CD14-positive monocyte (primary cell): ENCODE results near the gene MXRA7. TPM values are rescaled to one million over a fixed set of nuclear protein-coding genes. Genes with fewer than 3 reads are reported as not detected.
A peak's percentile ranks its signal among the peaks of the same experiment; 100 is the strongest.

Experiments
- DNase-seq, 3 donors: peaks; one replicate each; pipeline ENCODE4 v3.0.0-alpha.2; 2011 to 2022
- H2AFZ ChIP-seq: 2 replicates; pipeline ENCODE4 v1.6.0; 2012; ENCODE audit warnings: mild to moderate bottlenecking, low read depth, low read length, inconsistent platforms; ENCODE audit not compliant: insufficient read depth, poor library complexity, severe bottlenecking
- H3K27ac ChIP-seq, 2 donors: 1 replicate in 1 of 2; 2 replicates in 1 of 2; pipeline ENCODE4 v1.5.1; 2012 to 2013; ENCODE audit warnings: low read length in 2 of 2, control low read depth in 1 of 2, inconsistent platforms in 1 of 2, low read depth in 1 of 2, mild to moderate bottlenecking in 1 of 2
- H3K27me3 ChIP-seq, 2 donors: one replicate each; pipeline versions ENCODE4 v1.6.0 to v1.6.1; 2011 to 2013; ENCODE audit warnings: low read length in 2 of 2; ENCODE audit not compliant: control insufficient read depth in 2 of 2, insufficient read depth in 2 of 2
- H3K36me3 ChIP-seq, 2 donors: replicated peaks in 1 of 2; 1 replicate in 1 of 2; 2 replicates in 1 of 2; pipeline versions ENCODE4 v1.5.1 to v1.6.1; 2012 to 2013; ENCODE audit warnings: low read length in 2 of 2, control low read depth in 1 of 2, inconsistent platforms in 1 of 2, mild to moderate bottlenecking in 1 of 2; ENCODE audit not compliant: insufficient read depth in 2 of 2, control insufficient read depth in 1 of 2
- H3K4me1 ChIP-seq, 2 donors: 1 replicate in 1 of 2; 2 replicates in 1 of 2; pipeline versions ENCODE4 v1.5.1 to v1.6.1; 2012 to 2013; ENCODE audit warnings: low read length in 2 of 2, control low read depth in 1 of 2, inconsistent platforms in 1 of 2, mild to moderate bottlenecking in 1 of 2, moderate library complexity in 1 of 2; ENCODE audit not compliant: insufficient read depth in 2 of 2, control insufficient read depth in 1 of 2
- H3K4me2 ChIP-seq: replicated peaks from 2 replicates; pipeline ENCODE3; 2012; ENCODE audit warnings: low read length, moderate library complexity, mild to moderate bottlenecking; ENCODE audit not compliant: poor library complexity, severe bottlenecking; ENCODE audit errors: extremely low read depth
- H3K4me3 ChIP-seq, 3 experiments: fragments of 200-600 bp in 1 of 3; sonication (generic) in 1 of 3; replicated peaks in 1 of 3; 1 replicate in 2 of 3; 2 replicates in 1 of 3; pipeline ENCODE4 v1.5.1; 2011 to 2013; ENCODE audit warnings: low read length in 3 of 3, mild to moderate bottlenecking in 3 of 3, control low read depth in 2 of 3, low read depth in 2 of 3, inconsistent platforms in 1 of 3, moderate library complexity in 1 of 3
- H3K79me2 ChIP-seq: 2 replicates; pipeline ENCODE4 v1.6.0; 2012; ENCODE audit warnings: mild to moderate bottlenecking, control low read depth, inconsistent platforms, low read length, moderate library complexity; ENCODE audit not compliant: insufficient read depth
- H3K9ac ChIP-seq: 2 replicates; pipeline ENCODE4 v1.6.0; 2017; ENCODE audit warnings: low read length, mild to moderate bottlenecking; ENCODE audit not compliant: insufficient read depth, poor library complexity, severe bottlenecking
- H3K9me3 ChIP-seq, 2 donors: replicated peaks in 1 of 2; 1 replicate in 1 of 2; 2 replicates in 1 of 2; pipeline versions ENCODE4 v1.5.1 to v1.6.1; 2012 to 2013; ENCODE audit warnings: low read length in 2 of 2, control low read depth in 1 of 2; ENCODE audit not compliant: control insufficient read depth in 1 of 2, insufficient read depth in 1 of 2
- H4K20me1 ChIP-seq: 2 replicates; pipeline ENCODE4 v1.6.0; 2012; ENCODE audit warnings: mild to moderate bottlenecking, low read length, control low read depth, moderate library complexity; ENCODE audit not compliant: insufficient read depth
- H3K27ac Mint-ChIP-seq, 7 donors: one replicate each; pipeline ENCODE4 v1.8.0; 2020; ENCODE audit warnings: mild to moderate bottlenecking in 7 of 7, mixed read lengths in 7 of 7, moderate library complexity in 6 of 7, inconsistent platforms in 2 of 7
- H3K27me3 Mint-ChIP-seq, 3 donors: one replicate each; pipeline ENCODE4 v1.8.0; 2021 to 2022; ENCODE audit warnings: low read depth in 3 of 3, mild to moderate bottlenecking in 3 of 3, mixed read lengths in 3 of 3, moderate library complexity in 3 of 3, inconsistent platforms in 1 of 3
- H3K36me3 Mint-ChIP-seq, 2 donors: one replicate each; pipeline ENCODE4 v1.8.0; 2020; ENCODE audit warnings: mixed read lengths in 2 of 2, inconsistent platforms in 1 of 2, mild to moderate bottlenecking in 1 of 2
- H3K4me1 Mint-ChIP-seq: one replicate; pipeline ENCODE4 v1.8.0; 2020; ENCODE audit warnings: mild to moderate bottlenecking, mixed read lengths
- H3K4me3 Mint-ChIP-seq, 2 donors: one replicate each; pipeline ENCODE4 v1.8.0; 2020; ENCODE audit warnings: mild to moderate bottlenecking in 2 of 2, mixed read lengths in 2 of 2, moderate library complexity in 1 of 2
- H3K9me3 Mint-ChIP-seq, 7 donors: one replicate each; pipeline ENCODE4 v1.8.0; 2020 to 2022; ENCODE audit warnings: mixed read lengths in 7 of 7, mild to moderate bottlenecking in 6 of 7, moderate library complexity in 6 of 7, inconsistent platforms in 2 of 7
- CTCF ChIP-seq: fragments of 200-600 bp; IDR thresholded peaks from one replicate; pipeline ENCODE4 v1.8.0; 2022; ENCODE audit warnings: antibody characterized with exemption, mild to moderate bottlenecking
- WGBS: methylation state at CpG from one replicate; pipeline ENCODE4 v1.1.5; 2013; ENCODE audit warnings: missing lambda C conversion rate; ENCODE audit not compliant: insufficient coverage; 5-methylcytosine and 5-hydroxymethylcytosine counted together
- intact Hi-C, 2 donors: fragments of 100-400 bp; cut with micrococcal nuclease; formaldehyde crosslinking; loops; one replicate each; pipeline versions ENCODE4 v1.15.0 to v1.15.1; 2023
- polyA plus RNA-seq, 3 donors: library from polyadenylated mRNA; depleted of rRNA in 1 of 3; unstranded in 2 of 3; stranded (reverse) in 1 of 3; fragments of 300-500 nt in 2 of 3; fragments of >200 nt in 1 of 3; fragmentation: Illumina TruSeq in 2 of 3; gene quantifications; 1 replicate in 2 of 3; 2 replicates in 1 of 3; pipeline ENCODE4 v1.2.3, GENCODE V29; 2012 to 2021

Gene MXRA7
- polyA plus RNA-seq, 3 donors, result 0.13 to 0.81 (median 0.30) TPM

DNA sequence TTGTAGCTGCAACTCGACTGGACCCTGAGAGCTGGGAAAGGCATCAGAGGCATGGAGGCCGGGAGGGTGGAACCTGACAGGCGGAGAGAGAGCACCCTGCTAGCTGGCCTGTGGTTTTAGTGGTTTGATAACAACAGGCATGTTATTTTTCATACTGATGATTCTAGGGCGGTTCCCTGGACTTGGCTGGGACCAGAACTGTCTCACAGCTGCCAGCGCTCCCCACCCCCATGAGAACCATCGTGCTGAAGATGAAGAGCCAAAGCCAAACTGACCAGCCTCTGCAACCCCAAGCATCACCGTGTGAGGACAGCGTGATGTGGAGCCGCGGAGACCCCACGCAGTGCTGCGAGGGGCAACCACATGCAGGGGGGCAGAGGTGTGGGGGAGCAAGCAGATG is 28.5 kb downstream of the MXRA7 start:
- WGBS, result 96% methylated on average over 11 of the region's 12 CpGs
- intact Hi-C loops, result no loop called here

GRCh38 chr17:76681222-76682137 is 29.3 kb downstream of the MXRA7 start:
- H3K9me3 Mint-ChIP-seq, result peaks cover 0 to 2% (median 0%) of the 10 kb centered on the region in 7 donors
- H3K36me3 Mint-ChIP-seq, result no peaks in the 10 kb centered on the region
- Histone ChIP-seq H3K4me1 (no peaks in the 10 kb centered on the region), H3K4me2 (no peak overlapping the region), H3K27me3 (no peaks in the 10 kb centered on the region), H2AFZ (no peak overlapping the region), H3K36me3 (no peaks in the 10 kb centered on the region), H3K9me3 (no peaks in the 10 kb centered on the region), H3K4me3 (no peak overlapping the region), H4K20me1 (no peaks in the 10 kb centered on the region), H3K27ac (no peak overlapping the region), H3K79me2 (no peaks in the 10 kb centered on the region), H3K9ac (no peak overlapping the region)
- intact Hi-C loops, result no loop called here
- peaks cover 0 to 4% (median 2%) of the 10 kb centered on the region in 3 donors for H3K27me3 Mint-ChIP-seq
- WGBS, result 71% methylated on average over 12 of the region's 16 CpGs
- peak; percentile 42 to 55 (median 52) for DNase-seq
- no peak overlapping the region for H3K4me3 Mint-ChIP-seq
- H3K27ac Mint-ChIP-seq, result peak overlapping the region in 2 of 7 donors; percentile 24 to 26
- peak; percentile 78 for TF ChIP-seq CTCF
- peaks cover 3% of the 10 kb centered on the region for H3K4me1 Mint-ChIP-seq

More for the DNA sequence above, 28.5 kb downstream of the MXRA7 start:
- Mint-ChIP-seq H3K4me3 (no peak overlapping the region), H3K27ac (no peak overlapping the region), H3K4me1 (peaks cover 3% of the 10 kb centered on the region), H3K27me3 (peaks cover 0 to 4% (median 2%) of the 10 kb centered on the region in 3 donors), H3K36me3 (no peaks in the 10 kb centered on the region), H3K9me3 (peaks cover 0 to 2% (median 0%) of the 10 kb centered on the region in 7 donors)
- TF ChIP-seq CTCF, result no peak
- Histone ChIP-seq H3K4me3 (no peak overlapping the region), H3K9ac (no peak overlapping the region), H2AFZ (no peak overlapping the region), H3K27me3 (no peaks in the 10 kb centered on the region), H3K36me3 (no peaks in the 10 kb centered on the region), H3K4me2 (no peak overlapping the region), H3K4me1 (no peaks in the 10 kb centered on the region), H3K27ac (no peak overlapping the region), H3K9me3 (no peaks in the 10 kb centered on the region), H3K79me2 (no peaks in the 10 kb centered on the region), H4K20me1 (no peaks in the 10 kb centered on the region)
- no peak for DNase-seq
